A549 (cell line): ENCODE data around the gene TPRG1L. TPM values are rescaled to one million over a fixed set of nuclear protein-coding genes. Genes with fewer than 3 reads are reported as not detected.

Source experiments
- ATAC-seq, 2 experiments: fragments of 200-7000 bp in 1 of 2; fragments of >200 bp in 1 of 2; cut with Nextera tagmentation in 1 of 2; cut with Tn5 transposase in 1 of 2; 3 replicates each; pipeline versions ENCODE4 v1.8.0 to v1.9.1; 2018 to 2020; ENCODE audit warnings: mild to moderate bottlenecking in 1 of 2, moderate library complexity in 1 of 2
- CTCF ChIA-PET: fragments of 300-600 bp; sonication (Branson Sonifier 250); formaldehyde crosslinking; extraction: SDS; loops from one replicate; lab custom pipeline; 2021; ENCODE audit warnings: antibody characterized with exemption, inconsistent platforms; lab: Yijun Ruan, JAX
- POLR2A ChIA-PET: fragments of 350-600 bp; formaldehyde crosslinking; extraction: SDS; loops from one replicate; lab custom pipeline; 2021; ENCODE audit warnings: antibody characterized with exemption, inconsistent platforms; lab: Yijun Ruan, JAX
- DNase-seq, 2 experiments: peaks; one replicate each; pipeline versions ENCODE4 v3.0.0 to v3.0.0-alpha.2; 2011 to 2016; ENCODE audit warnings: low read depth in 1 of 2, low spot score in 1 of 2
- FAIRE-seq: peaks from 2 replicates; lab custom pipeline; 2011; peaks lifted over from hg19 to GRCh38; lab: Jason Lieb, UNC
- H3K27ac ChIP-seq, 2 experiments: fragments of >200 bp; sonication (Bioruptor Twin); formaldehyde crosslinking; 3 replicates each; pipeline ENCODE4 v1.5.1; 2016 to 2017
- H3K4me1 ChIP-seq: fragments of >200 bp; sonication (Bioruptor Twin); formaldehyde crosslinking; 3 replicates; pipeline ENCODE4 v1.6.1; 2016
- H3K4me2 ChIP-seq: fragments of >200 bp; sonication (Bioruptor Twin); formaldehyde crosslinking; 3 replicates; pipeline ENCODE4 v1.6.1; 2016
- H3K4me3 ChIP-seq: fragments of >200 bp; sonication (Bioruptor Twin); formaldehyde crosslinking; 3 replicates; pipeline ENCODE4 v1.5.1; 2016
- H3K9me3 ChIP-seq: fragments of >200 bp; sonication (Bioruptor Twin); formaldehyde crosslinking; 3 replicates; pipeline ENCODE4 v1.6.1; 2016
- CHD2 ChIP-seq: fragments of 150-350 bp; IDR thresholded peaks from 2 replicates; pipeline ENCODE4 v1.6.1; 2014; ENCODE audit warnings: low read length; ENCODE audit not compliant: partially characterized antibody
- CHD4 ChIP-seq: fragments of 200-600 bp; sonication (generic); IDR thresholded peaks from 2 replicates; pipeline ENCODE4 v1.6.1; 2016; ENCODE audit warnings: antibody characterized with exemption, mild to moderate bottlenecking, borderline replicate concordance
- EHF ChIP-seq: fragments of 250-450 bp; sonication (Bioruptor Pico); IDR thresholded peaks from 2 replicates; pipeline ENCODE4 v1.5.0; 2020; ENCODE audit warnings: mild to moderate bottlenecking
- ESRRA ChIP-seq: fragments of 150-350 bp; IDR thresholded peaks from 2 replicates; pipeline ENCODE4 v1.6.1; 2014; ENCODE audit warnings: mild to moderate bottlenecking, low read length, borderline replicate concordance
- FOSB ChIP-seq: fragments of 250-450 bp; sonication (Bioruptor Pico); IDR thresholded peaks from 2 replicates; pipeline ENCODE4 v1.5.0; 2020; ENCODE audit warnings: mild to moderate bottlenecking, moderate library complexity
- HES2 ChIP-seq: fragments of >200 bp; sonication (Bioruptor Twin); formaldehyde crosslinking; IDR thresholded peaks from 2 replicates; pipeline ENCODE4 v1.6.1; 2016
- HEYL ChIP-seq: fragments of 250-450 bp; sonication (Bioruptor Pico); IDR thresholded peaks from 2 replicates; pipeline ENCODE4 v1.8.0; 2021; ENCODE audit warnings: mild to moderate bottlenecking, moderate library complexity
- HMGXB4 ChIP-seq: fragments of 250-450 bp; sonication (Bioruptor Pico); IDR thresholded peaks from 2 replicates; pipeline ENCODE4 v1.5.0; 2021; ENCODE audit warnings: mild to moderate bottlenecking, moderate library complexity, borderline replicate concordance
- HOXA7 ChIP-seq: fragments of 250-450 bp; sonication (Bioruptor Pico); IDR thresholded peaks from 2 replicates; pipeline ENCODE4 v1.5.0; 2020; ENCODE audit warnings: mild to moderate bottlenecking, moderate library complexity
- HOXB13 ChIP-seq: fragments of 250-450 bp; sonication (Bioruptor Pico); IDR thresholded peaks from 2 replicates; pipeline ENCODE4 v1.5.0; 2020; ENCODE audit warnings: low read depth, mild to moderate bottlenecking, moderate library complexity
- JUN ChIP-seq, 2 experiments: fragments of >200 bp; sonication (Bioruptor Twin); formaldehyde crosslinking; IDR thresholded peaks; 2 replicates in 1 of 2; 3 replicates in 1 of 2; pipeline ENCODE4 v1.6.1; 2016 to 2017
- KDM1A ChIP-seq: fragments of 200-600 bp; sonication (generic); IDR thresholded peaks from 2 replicates; pipeline ENCODE4 v1.6.1; 2016; ENCODE audit warnings: low read depth, mild to moderate bottlenecking
- KDM5A ChIP-seq: fragments of 200-600 bp; sonication (generic); IDR thresholded peaks from 2 replicates; pipeline ENCODE4 v1.6.1; 2016; ENCODE audit warnings: antibody characterized with exemption, mild to moderate bottlenecking
- PHF8 ChIP-seq: fragments of 200-600 bp; sonication (generic); IDR thresholded peaks from 2 replicates; pipeline ENCODE4 v1.6.1; 2016; ENCODE audit warnings: low read depth, mild to moderate bottlenecking, antibody characterized with exemption, moderate library complexity, borderline replicate concordance
- RAD21 ChIP-seq, 2 experiments: fragments of >200 bp in 1 of 2; sonication (Bioruptor Twin) in 1 of 2; formaldehyde crosslinking in 1 of 2; IDR thresholded peaks in 1 of 2; conservative IDR thresholded peaks in 1 of 2; 2 replicates in 1 of 2; 3 replicates in 1 of 2; pipeline ENCODE4 v1.6.1; 2012 to 2018; ENCODE audit warnings: inconsistent platforms in 1 of 2
- RCOR1 ChIP-seq: fragments of 150-350 bp; IDR thresholded peaks from 2 replicates; pipeline ENCODE4 v1.6.1; 2014; ENCODE audit warnings: antibody characterized with exemption, low read length, low read depth
- RFX5 ChIP-seq: fragments of 450-650 bp; IDR thresholded peaks from 2 replicates; pipeline ENCODE4 v1.7.1; 2014; ENCODE audit warnings: antibody characterized with exemption, mild to moderate bottlenecking, moderate library complexity
- SMC3 ChIP-seq: fragments of >200 bp; sonication (Bioruptor Twin); formaldehyde crosslinking; IDR thresholded peaks from 3 replicates; pipeline ENCODE4 v1.6.1; 2018; ENCODE audit warnings: inconsistent platforms
- SREBF2 ChIP-seq: fragments of 450-650 bp; IDR thresholded peaks from 2 replicates; pipeline ENCODE4 v1.6.1; 2014; ENCODE audit warnings: mild to moderate bottlenecking, moderate library complexity
- ZC3H11A ChIP-seq: fragments of 450-650 bp; IDR thresholded peaks from 2 replicates; pipeline ENCODE4 v1.6.1; 2014; ENCODE audit warnings: antibody characterized with exemption, mild to moderate bottlenecking
- ZFP36 ChIP-seq: fragments of 450-650 bp; IDR thresholded peaks from 2 replicates; pipeline ENCODE4 v1.6.1; 2014; ENCODE audit warnings: borderline replicate concordance; ENCODE audit not compliant: partially characterized antibody
- ZSCAN20 ChIP-seq: fragments of 250-450 bp; sonication (Bioruptor Pico); IDR thresholded peaks from 2 replicates; pipeline ENCODE4 v1.8.0; 2022; ENCODE audit warnings: mild to moderate bottlenecking, moderate library complexity
- WGBS: methylation state at CpG from one replicate; pipeline ENCODE4 v1.1.6; 2017; ENCODE audit errors: missing lambda C conversion rate; 5-methylcytosine and 5-hydroxymethylcytosine counted together
- polyA plus RNA-seq, 4 experiments: library from polyadenylated mRNA; depleted of rRNA in 3 of 4; stranded (reverse); fragments of >200 nt; fragmentation: RNase III in 1 of 4; extraction: RNeasy Plus Mini Kit Qiagen cat#74134 plus additional on column Dnase treatment in 1 of 4; gene quantifications; 2 replicates in 3 of 4; 3 replicates in 1 of 4; pipeline ENCODE4 v1.2.3, GENCODE V29; 2011 to 2017
- TF ChIP-seq, protein P1 (sequence below): fragments of 150-350 bp; IDR thresholded peaks from 2 replicates; pipeline ENCODE4 v1.6.1; 2014; ENCODE audit warnings: low read depth, mild to moderate bottlenecking, low read length
- TF ChIP-seq, protein P2 (sequence below): fragments of 200-600 bp; sonication (generic); IDR thresholded peaks from 2 replicates; pipeline ENCODE4 v1.6.1; 2016; ENCODE audit warnings: antibody characterized with exemption, mild to moderate bottlenecking, moderate library complexity
- TF ChIP-seq, protein P3 (sequence below): IDR thresholded peaks from 2 replicates; pipeline ENCODE4 v1.6.1; 2012

The TPRG1L gene
- polyA plus RNA-seq, 2 of the 4 experiments (the other 2 are of a cell fraction): 13.1 to 20.1 TPM

DNA sequence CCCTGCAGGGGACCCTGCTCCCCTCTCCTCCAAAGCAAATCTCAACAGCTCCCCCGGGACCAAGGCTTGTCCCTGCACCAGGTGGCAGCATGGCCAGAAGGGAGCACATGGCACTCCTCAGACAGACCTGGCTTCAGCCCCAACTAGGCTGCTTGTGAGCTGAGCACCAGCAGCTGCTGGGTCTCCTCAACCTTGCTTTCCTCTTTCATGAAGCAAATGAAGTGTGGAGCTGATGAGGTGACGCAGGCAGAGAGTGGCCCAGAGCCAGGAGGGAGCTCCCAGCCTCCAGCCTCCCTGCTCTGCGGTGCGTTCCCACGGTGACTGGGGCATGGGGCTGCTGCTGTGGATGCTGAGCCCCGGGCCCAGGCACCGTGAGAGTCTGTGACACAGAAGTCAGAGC is 47.5 kb upstream of the TPRG1L start:
- Histone ChIP-seq H3K9me3 (no peaks in the 10 kb centered on the region), H3K4me2 (no peak overlapping the region)
- no peak for TF ChIP-seq RFX5
- TF ChIP-seq SREBF2: no peak
- TF ChIP-seq ESRRA: no peak
- TF ChIP-seq ZFP36: no peak
- TF ChIP-seq, protein P1, sequence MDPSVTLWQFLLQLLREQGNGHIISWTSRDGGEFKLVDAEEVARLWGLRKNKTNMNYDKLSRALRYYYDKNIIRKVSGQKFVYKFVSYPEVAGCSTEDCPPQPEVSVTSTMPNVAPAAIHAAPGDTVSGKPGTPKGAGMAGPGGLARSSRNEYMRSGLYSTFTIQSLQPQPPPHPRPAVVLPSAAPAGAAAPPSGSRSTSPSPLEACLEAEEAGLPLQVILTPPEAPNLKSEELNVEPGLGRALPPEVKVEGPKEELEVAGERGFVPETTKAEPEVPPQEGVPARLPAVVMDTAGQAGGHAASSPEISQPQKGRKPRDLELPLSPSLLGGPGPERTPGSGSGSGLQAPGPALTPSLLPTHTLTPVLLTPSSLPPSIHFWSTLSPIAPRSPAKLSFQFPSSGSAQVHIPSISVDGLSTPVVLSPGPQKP: no peak
- TF ChIP-seq FOSB: no peak
- TF ChIP-seq RAD21 (conservative IDR thresholded peaks at IDR 0.05 in 1 of 2, IDR thresholded peaks at IDR 0.05 in 1 of 2): no peak
- TF ChIP-seq SMC3: no peak
- TF ChIP-seq, protein P2, sequence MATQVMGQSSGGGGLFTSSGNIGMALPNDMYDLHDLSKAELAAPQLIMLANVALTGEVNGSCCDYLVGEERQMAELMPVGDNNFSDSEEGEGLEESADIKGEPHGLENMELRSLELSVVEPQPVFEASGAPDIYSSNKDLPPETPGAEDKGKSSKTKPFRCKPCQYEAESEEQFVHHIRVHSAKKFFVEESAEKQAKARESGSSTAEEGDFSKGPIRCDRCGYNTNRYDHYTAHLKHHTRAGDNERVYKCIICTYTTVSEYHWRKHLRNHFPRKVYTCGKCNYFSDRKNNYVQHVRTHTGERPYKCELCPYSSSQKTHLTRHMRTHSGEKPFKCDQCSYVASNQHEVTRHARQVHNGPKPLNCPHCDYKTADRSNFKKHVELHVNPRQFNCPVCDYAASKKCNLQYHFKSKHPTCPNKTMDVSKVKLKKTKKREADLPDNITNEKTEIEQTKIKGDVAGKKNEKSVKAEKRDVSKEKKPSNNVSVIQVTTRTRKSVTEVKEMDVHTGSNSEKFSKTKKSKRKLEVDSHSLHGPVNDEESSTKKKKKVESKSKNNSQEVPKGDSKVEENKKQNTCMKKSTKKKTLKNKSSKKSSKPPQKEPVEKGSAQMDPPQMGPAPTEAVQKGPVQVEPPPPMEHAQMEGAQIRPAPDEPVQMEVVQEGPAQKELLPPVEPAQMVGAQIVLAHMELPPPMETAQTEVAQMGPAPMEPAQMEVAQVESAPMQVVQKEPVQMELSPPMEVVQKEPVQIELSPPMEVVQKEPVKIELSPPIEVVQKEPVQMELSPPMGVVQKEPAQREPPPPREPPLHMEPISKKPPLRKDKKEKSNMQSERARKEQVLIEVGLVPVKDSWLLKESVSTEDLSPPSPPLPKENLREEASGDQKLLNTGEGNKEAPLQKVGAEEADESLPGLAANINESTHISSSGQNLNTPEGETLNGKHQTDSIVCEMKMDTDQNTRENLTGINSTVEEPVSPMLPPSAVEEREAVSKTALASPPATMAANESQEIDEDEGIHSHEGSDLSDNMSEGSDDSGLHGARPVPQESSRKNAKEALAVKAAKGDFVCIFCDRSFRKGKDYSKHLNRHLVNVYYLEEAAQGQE: no peak
- TF ChIP-seq HES2: no peak
- TF ChIP-seq ZC3H11A: no peak
- TF ChIP-seq JUN (IDR thresholded peaks at IDR 0.05): no peak
- no peak for TF ChIP-seq ZSCAN20
- no peak for TF ChIP-seq KDM5A
- TF ChIP-seq HOXA7 (CRISPR knock-in tag): no peak
- no peak for TF ChIP-seq RCOR1
- TF ChIP-seq, all 56 proteins: peak for 0
- no peak for DNase-seq
- no peak for FAIRE-seq
- Histone ChIP-seq H3K4me1 (no peaks in the 10 kb centered on the region), H3K27ac (no peak overlapping the region), H3K4me3 (no peak overlapping the region)
- 74% methylated on average over 6 of the region's 7 CpGs for WGBS
- POLR2A ChIA-PET: no interaction called here
- no peak for ATAC-seq
- CTCF ChIA-PET: interaction anchor here (1.3 to 1.4 kb wide), 2 partner anchors 11 to 44 kb away, joined by 3 to 7 read pairs; no protein-coding TSS in a partner anchor

GRCh38 chr1:3577711-3578432 is 46.9 kb upstream of the TPRG1L start:
- FAIRE-seq (no peak), ATAC-seq (no peak), DNase-seq (no peak)
- CTCF ChIA-PET: interaction anchor here (1.0 to 1.6 kb wide), 3 partner anchors 10 to 44 kb away, joined by 3 to 4 read pairs (median 3); no protein-coding TSS in a partner anchor
- Histone ChIP-seq H3K9me3 (no peaks in the 10 kb centered on the region), H3K4me2 (no peak overlapping the region), H3K27ac (no peak overlapping the region), H3K4me1 (no peaks in the 10 kb centered on the region), H3K4me3 (no peak overlapping the region)
- POLR2A ChIA-PET: no interaction called here
- 78% methylated on average over 11 of the region's 27 CpGs for WGBS
- TF ChIP-seq, protein P3, sequence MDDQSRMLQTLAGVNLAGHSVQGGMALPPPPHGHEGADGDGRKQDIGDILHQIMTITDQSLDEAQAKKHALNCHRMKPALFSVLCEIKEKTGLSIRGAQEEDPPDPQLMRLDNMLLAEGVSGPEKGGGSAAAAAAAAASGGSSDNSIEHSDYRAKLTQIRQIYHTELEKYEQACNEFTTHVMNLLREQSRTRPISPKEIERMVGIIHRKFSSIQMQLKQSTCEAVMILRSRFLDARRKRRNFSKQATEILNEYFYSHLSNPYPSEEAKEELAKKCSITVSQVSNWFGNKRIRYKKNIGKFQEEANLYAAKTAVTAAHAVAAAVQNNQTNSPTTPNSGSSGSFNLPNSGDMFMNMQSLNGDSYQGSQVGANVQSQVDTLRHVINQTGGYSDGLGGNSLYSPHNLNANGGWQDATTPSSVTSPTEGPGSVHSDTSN: no peak
- TF ChIP-seq ZC3H11A (no peak), PHF8 (no peak), HMGXB4 (CRISPR knock-in tag) (no peak), KDM1A (no peak), HES2 (no peak), EHF (CRISPR knock-in tag) (no peak), ESRRA (no peak), HOXB13 (CRISPR knock-in tag) (no peak), RFX5 (no peak), CHD2 (no peak), CHD4 (no peak), HEYL (CRISPR knock-in tag) (no peak)
- TF ChIP-seq, protein P1: no peak
